ENCODE measurements around the gene CYBA.

DNA sequence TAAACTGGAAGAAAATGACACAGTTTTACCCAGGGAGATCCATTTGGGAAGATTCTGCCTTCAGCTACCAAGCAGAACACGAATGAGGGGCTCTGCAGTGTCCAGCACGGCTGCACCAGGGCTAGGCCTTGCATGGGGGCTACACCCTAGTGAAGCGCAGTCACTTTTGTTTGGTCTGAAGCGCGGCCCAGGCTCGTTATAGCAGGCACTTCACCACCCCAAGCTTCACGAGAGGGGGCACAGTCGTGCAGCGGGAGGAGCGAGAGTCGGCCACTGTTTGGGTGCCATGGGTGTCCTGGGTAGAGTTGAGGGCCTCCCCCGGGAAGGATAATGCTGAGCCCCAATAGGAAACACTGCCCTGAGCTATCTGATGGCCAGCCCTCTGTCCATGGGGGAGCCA is 34.1 kb downstream of the CYBA start:
- TF ChIP-seq, protein P1, sequence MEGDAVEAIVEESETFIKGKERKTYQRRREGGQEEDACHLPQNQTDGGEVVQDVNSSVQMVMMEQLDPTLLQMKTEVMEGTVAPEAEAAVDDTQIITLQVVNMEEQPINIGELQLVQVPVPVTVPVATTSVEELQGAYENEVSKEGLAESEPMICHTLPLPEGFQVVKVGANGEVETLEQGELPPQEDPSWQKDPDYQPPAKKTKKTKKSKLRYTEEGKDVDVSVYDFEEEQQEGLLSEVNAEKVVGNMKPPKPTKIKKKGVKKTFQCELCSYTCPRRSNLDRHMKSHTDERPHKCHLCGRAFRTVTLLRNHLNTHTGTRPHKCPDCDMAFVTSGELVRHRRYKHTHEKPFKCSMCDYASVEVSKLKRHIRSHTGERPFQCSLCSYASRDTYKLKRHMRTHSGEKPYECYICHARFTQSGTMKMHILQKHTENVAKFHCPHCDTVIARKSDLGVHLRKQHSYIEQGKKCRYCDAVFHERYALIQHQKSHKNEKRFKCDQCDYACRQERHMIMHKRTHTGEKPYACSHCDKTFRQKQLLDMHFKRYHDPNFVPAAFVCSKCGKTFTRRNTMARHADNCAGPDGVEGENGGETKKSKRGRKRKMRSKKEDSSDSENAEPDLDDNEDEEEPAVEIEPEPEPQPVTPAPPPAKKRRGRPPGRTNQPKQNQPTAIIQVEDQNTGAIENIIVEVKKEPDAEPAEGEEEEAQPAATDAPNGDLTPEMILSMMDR (IDR thresholded peaks at IDR 0.05), result no peak
- TF ChIP-seq ZFX (IDR thresholded peaks at IDR 0.05; ENCODE audit: borderline replicate concordance), result no peak
